Measurements from ENCODE around the gene IPO9.
"Not testable (repeated sequence)": the region's sequence is repeated elsewhere in the genome, so short reads cannot be mapped to it uniquely, and the experiment has no call there.

The IPO9 gene

DNA sequence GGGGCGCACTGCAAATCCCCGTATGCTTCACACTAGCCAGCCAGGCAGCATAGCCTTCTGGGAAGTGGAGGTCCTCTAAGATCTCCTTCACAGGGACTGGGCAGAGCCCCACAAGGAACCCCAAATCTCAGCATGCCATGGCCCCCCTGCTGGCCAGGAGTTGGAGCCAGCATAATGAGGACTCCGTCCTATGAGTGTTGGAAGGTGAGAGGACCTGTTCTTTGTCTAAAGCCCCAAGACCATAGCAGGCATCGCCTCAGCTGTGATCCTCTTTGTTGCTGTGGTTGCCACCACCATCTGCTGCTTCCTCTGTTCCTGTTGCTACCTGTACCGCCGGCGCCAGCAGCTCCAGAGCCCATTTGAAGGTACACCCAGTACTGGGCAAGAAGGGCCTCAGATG, 61.3 kb downstream of the IPO9 start:
- FAIRE-seq = no peak

DNA sequence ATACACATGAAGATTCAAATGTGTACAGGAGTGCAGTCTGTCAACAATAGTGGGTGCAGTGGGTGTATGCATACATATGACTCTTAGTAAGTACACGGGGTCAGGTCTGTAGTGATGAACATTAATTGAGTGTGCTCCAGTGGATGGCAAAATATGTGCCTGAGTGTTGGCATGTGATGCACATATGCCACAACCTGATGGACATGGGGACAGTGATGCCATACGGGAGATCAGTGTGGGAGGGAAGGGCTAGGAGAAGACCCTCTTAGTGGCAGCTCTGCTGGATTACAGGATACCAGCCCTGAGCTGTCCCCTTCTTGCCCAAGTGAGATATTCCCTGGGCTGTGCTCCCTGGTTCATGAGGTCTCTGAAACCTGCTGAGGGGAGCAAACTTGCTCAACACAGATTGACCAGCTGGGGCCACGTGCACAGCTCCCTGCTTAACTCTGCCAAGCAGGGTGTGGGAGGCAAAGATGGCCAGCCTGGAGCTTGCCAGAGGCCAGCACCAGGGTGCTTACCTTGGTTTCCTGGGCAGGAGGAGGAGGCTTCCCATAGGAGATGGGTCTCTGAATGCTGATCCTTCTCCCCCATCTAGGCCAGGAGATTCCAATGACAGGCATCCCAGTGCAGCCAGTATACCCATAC, 62.0 kb downstream of the IPO9 start:
- no peak for FAIRE-seq

DNA sequence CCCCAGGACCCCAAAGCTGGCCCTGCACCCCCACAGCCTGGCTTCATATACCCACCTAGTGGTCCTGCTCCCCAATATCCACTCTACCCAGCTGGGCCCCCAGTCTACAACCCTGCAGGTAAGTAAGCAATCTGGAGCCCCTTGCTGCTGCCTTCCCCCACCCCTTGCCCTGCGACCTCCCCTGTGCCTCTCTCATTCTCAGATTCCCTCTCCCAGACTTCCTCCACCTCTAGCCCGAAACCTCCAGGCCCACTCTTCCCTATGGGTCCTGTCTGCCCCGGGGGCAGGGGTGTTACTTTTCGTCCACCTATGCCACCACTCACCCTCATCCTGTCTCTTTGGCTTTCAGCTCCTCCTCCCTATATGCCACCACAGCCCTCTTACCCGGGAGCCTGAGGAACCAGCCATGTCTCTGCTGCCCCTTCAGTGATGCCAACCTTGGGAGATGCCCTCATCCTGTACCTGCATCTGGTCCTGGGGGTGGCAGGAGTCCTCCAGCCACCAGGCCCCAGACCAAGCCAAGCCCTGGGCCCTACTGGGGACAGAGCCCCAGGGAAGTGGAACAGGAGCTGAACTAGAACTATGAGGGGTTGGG, 62.6 kb downstream of the IPO9 start:
- FAIRE-seq = no peak

DNA sequence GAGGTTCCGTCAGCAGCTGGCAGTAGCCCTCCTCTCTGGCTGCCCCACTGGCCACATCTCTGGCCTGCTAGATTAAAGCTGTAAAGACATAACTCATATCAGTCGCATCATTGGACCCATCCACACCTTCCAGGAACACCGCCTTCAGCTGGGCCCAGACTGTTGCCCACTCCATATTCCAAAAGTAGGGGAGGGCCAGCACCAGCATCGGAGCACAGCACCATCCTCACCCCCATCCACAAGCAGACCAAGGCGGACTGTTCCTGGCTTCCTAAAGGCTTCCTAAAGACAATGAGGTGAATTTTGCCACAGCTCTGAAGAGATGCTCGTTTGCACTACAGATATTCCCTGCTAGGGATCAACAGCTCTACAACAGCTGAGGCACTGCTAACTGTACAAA, 63.3 kb downstream of the IPO9 start:
- no peak for FAIRE-seq

DNA sequence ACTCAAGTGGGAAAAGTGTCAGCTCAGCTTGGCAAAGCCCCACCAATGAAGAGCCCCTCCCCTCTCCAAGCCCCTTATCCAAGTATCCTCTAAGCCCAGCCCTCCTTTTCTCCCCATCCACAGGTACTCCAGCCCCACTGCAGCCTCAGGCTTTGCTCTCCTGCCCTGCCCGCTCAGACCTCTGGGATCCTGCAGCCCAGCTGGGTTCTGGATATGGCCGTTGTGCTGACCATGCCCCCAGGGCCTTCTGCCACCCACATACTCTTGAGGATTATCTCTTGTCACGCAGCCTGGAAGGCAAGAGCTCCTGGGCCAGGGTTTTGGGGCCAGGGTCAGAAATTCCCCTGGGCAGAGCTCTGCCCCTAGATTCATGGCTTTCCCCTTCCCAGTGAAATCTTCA, 64.5 kb downstream of the IPO9 start:
- FAIRE-seq = no peak

DNA sequence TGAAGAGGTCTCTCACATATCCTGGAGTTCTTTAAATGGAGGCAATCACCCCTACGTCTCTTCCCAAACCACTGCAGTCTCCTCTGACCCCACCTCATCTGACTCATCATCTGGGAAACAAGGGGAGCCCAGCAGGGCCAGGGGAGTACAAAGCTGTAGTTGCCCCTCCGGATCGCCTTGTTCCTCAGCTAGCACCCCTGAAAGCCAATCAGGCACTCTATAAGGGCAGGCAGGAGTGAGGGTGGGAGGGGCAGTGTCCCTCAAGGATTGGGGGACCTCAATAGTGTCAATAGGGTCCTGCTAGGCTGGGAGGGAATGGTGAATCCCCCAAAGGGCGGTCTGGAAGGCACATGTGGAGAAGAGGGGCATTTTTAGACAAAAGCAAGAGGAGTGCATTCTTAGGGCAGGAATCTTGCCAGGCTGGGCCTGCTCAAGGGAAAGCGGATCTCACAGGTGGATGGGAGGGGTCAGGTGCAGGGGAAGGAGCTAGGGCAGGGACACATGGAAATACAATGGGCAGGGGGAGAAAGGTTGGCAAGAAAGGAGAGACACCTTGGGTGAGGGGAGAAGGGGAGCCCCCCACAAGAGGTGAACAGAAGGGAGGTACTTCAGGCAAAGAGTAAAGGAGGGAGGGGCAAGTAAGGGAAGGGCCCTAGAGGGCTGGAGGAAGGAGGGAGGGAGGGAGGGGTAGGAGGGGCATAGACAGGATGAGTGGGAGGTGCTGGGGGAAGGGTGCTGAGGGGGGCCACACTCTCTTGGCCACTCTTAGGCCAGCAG, 65.6 kb downstream of the IPO9 start:
- no peak for FAIRE-seq

DNA sequence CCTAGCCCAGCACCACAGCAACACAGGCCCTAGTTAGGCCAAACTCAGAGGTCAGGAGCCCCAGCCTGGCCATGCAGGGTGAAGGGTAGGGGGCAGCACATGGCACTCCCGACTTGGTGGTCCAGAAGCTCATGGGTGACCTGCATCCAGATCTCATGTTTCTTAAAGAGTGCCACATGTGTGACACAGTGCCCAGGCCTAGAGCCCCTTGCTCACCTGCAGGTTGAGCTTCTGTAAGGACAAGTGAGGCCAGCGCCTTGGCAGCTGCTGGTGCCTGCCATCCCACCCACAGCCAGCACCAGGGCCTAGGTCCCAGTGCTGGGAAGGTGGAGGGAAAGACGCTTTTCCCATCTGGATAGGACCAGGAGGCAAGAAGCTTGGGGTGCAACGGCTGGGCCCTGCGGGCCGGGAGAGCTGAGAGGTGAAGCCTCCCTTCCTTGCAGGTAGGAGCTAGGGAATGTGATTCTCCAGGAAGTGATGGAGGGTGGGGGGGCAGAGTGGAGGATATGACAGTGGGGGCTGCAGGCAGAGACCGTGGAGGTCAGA, 66.2 kb downstream of the IPO9 start:
- no peak for FAIRE-seq

DNA sequence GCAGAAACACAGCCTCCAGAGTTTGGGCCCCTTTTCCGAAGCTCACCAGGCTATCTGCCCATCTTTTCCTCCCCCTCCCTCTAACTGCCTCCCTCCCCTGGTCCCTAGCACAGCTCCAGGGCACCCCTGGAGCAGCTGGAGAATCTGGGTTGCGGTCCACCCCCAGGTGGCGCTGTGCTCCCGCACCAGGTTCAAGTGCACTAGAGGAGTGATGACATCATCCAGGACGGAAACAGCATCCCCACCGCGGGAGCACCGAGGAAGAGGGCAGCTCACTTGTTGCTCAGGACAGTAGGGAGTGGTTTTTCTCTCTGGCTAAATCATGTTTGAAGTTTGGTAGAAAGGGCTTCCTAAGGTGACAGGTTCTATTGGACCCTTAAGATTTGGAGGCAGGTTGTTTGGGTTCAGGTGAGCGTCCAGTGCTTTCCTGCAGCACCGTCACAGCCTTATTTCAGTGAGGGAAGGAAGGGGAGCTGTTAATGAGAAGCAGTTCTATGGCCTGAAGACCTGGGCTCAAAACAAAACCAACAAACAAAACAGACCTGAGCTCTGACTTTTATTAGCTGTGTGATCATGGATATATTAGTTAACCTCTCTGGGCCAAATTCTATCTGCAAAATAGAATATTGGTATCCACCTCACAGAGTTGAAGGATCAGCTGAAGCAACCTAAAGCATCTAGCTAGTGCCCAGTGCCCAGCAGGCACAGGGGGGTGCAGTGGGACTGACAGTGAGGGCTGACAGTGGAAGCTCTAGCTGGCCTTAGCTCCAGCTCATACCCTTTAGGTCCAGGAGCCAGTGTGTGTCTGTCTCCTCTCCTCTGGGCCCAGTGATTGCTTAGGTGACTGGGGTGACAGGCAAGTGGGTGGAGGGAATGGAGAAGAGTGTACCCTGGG, 67.2 kb downstream of the IPO9 start:
- no peak for FAIRE-seq

DNA sequence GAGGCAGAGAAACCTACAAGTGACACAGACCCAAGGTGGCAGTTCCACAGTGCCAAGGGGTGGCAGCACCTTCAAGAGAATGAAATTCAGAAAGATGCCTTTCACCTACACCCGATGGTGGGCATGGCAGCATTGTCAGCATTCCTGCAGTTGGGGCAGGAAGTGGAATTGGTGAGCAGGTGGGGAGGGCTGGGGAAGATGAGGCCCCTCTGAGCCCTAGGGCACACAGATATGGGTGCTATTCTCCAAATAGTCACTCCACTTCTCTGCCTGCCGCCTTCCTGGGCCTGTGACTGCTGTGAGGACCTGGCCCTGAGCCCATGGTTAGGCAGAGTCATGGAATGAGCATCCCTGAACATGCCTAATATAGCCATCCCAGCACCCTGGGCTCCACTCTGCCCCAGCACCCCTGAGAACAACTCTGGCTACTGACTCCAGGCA, 68.0 kb downstream of the IPO9 start:
- no peak for FAIRE-seq

DNA sequence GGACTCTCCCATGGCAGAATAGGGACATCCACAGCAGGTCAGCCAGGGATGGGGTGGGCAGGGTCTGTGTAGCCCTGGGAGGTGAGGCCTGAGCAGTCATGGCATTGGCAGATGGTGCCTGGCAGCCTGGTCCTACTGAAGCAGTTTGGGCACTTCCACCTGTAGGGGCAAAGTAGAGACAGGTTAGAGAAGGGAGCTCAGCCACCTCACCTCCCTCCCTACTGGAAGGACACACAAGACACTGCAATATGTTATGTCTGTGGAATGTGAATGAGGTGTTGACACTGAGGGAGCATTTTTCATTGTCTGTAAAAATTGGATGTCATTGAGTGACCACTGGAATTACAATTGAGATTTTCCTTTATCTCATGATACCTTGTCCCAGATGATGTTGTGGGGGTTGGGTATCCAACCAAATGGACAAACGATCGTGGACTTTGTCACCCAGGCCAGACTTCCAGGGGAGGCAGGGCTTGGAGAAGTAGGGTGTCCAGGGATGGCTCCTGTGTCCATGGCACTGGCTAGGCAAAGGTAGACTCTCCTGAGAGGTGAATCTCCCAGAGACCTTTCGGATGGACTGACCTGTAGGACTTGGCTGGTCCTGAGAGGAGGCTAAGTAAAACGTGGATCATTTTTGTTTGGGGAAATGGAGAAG, 69.4 kb downstream of the IPO9 start:
- FAIRE-seq = no peak

DNA sequence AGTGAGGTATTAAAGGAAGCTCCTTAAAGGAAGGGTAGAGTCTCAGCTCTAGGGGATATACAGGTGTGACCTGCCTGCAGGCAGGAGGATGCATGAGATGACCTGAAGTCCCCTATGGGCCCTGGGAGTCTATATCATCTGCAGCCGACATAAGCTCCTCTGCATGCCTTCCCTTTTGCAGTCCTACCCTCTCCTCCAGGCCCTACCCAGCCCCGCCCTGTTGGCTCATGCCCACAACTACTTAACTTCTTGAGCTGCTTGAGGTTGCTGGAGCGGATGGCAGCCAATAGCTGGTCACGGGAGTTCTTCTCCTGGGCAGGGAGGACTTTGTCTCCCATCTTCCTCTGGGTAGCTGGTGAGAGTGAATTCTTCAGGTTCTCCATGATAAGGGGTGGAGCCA, 70.0 kb downstream of the IPO9 start:
- FAIRE-seq = no peak

DNA sequence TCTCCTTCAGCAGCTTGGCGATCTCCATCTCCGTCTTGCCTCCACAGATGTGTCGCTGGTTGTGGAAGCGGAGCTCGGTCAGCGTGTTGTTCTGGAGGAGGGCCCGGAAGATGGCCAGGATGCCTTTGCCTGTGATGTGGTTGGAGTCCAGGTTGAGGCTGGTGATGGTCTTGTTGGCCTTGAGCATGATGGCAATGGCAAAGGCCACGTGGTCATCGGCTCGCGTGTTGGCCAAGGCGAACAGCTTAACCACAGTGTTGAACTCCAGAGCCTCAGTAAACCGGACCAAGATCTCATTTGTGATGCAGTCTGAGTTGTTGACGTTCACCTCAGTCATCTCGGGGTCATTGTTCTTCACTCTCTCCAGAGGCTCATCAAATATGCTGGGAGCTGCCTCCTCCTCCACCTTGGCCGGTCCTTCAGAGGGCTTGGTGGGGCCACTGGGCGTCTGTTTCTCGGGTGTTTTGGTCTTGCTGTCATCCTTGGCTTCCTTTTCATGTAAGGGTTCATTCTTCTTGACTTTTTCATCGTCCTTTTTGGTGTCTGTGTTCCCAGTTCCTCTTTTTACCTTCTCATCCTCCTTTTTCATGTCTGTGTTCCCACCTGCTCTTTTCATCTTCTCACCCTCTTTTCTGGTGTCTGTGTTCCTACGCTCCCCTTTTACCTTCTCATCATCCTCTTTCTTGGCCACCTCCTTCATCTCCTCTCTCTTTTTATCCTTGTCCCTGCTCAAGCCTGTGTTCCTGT, 70.9 kb downstream of the IPO9 start:
- no peak for FAIRE-seq

DNA sequence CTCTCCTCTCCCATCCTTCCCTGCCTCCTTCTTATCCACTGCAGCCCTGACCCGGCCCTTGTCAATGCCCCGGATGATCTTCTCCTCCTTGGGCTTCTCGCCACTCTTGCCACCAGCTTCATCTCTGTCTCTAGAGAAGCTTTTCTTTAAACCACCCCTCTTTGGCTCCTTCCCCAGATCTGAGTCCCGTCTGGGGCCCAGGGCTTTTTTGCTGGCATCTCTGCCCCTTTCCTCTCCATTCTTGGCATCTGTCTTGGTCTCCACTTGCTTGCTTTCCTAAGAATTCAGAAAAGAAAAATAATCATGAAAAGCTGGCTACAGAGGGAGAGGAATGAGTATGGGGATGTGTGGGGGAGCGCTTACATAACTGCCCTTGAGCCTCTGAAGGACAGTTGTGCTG, 71.5 kb downstream of the IPO9 start:
- FAIRE-seq = no peak

DNA sequence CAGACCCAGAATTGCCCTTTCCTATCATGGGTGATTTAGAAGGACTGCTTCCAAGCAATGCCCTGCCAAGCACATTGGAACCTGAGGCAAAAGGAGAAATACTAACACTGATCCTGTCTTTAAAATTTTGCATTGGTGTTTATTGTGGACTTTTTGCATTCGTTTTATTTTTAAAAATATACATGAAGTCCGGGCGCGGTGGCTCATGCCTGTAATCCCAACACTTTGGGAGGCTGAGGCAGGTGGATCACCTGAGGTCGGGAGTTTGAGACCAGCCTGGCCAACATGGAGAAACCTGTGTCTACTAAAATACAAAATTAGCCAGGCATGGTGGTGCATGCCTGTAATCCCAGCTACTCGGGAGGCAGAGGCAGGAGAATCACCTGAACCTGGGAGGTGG, 72.1 kb downstream of the IPO9 start:
- FAIRE-seq = not testable (repeated sequence)

DNA sequence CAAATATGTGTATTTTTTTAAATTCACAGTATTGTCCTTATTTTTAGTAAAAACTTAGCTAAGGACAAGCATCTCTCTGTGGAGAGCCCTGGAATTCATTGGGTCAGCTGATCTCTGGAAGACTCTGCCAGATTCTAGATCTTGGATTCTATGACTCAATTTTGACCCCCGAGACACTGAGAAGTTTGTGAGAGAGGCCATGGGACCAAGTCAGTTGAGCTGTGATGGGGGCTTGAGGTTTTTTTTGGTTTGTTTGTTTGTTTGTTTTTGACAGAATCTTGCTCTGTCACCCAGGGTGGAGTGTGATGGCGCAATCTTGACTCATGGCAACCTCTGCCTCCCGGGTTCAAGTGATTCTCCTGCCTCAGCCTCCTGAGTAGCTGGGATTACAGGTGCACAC, 73.2 kb downstream of the IPO9 start:
- FAIRE-seq = no peak

DNA sequence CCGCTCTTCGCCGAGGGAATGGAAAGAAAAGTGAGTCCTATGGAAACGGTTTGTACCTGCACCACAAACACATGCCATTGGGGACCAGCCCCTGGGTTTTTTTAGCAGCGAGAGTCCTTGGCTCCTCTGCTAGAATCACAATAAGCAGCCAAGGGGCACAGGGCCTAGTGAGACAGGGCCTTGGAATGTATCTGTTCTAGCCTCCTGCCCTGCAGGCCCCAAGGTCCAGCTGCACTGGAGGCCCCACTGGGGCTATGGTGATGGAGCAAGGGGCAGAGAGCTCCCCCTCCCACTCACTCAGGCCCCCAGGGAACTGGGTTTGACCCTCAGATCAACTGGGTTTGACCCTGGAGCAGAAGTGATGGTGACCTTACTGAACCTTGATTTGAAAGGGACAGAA, 74.2 kb downstream of the IPO9 start:
- FAIRE-seq = no peak

DNA sequence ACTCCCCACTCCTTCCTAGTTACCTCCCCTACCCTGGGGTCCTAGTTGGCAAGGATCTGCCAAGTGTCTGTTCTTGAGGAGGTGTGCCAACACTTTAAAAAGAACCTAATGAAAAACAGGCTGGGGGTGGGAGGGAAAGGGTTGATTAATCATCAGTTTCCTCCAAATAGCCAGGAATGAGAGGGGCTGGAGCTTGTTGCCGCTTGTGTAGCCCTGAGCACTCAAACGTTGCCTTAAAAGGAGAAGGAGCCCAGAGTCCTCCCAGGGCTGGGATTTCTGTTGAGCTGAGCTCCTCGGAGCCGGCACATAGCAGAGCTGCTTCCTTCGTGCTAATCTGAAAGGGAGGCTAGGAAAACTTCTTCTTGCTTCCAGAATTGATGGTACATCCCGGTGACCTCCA, 75.6 kb downstream of the IPO9 start:
- FAIRE-seq = no peak

DNA sequence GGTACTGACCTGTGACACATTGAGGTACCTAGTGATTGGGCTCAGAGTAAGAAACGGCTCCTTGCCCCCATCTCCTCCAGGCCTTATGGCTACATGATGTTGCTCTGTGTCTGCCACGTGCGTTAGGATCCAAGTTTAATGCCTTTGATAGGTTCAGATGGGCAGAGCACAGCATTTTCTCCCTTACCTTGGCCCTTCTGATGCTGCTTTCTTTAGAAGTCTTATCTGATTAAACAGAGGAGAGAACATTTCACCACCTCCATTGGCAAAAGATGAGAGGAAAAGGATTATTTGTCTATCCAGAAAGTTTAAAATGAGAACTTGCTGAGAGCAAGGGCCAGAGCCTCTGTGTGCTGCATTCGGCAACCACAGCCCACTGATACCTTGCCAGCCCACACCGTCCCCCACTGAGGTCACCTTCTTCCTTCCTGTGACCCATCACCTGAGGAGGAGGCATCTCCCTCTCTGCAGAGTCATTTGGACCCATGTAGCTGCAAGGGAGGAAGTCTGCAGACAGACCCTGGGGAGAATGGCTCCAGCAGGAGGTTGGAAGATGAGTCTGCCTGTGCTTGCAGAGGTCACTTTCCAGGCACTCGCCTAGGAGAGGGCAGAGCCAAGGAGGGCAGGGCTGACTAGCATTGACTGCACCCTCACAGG, 76.4 kb downstream of the IPO9 start:
- no peak for FAIRE-seq

DNA sequence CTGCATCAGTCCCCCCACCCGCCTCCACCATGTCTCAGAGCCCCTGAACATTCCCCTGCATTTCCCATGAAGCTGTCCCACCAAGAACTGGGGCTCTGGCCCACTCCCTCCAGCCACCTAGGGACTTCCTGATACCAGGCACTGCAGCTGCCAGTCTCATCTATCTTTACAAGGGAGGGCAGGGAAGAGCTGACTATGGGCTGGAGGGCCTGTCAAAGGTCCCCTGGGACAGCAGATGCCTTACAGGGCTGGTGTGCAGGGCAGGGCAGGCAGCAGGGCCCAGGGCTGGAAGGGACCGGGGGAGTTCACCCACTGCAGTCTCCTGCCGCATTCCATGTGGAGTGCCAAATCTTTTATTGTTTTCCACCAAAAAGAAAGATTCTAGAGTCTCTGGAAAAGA, 77.4 kb downstream of the IPO9 start:
- no peak for FAIRE-seq

DNA sequence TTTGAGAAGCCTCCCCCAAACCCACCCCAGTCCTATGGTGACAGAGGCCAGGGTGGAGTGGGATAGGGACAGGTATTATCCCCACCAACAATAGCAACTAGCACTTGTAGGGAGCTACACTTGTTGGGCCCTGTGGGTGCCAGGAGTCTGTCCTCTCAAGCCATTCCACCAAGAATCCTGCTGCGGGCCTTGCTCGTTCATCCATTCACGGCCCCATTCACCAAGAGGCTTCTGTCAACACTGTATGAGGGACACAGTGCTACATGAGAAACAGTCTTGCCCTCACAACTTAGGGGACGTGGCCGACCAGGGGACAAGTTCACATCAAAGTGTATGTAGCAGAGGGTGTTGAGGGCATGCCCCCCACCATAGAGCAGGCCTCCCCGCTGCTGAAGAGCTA, 78.7 kb downstream of the IPO9 start:
- FAIRE-seq = no peak
